Measurements from ENCODE around the gene RAPGEF5.

Gene RAPGEF5

GRCh38 chr7:22184549-22185199 lies 172.3 kb downstream of the RAPGEF5 start:
- DNase-seq = no peak

GRCh38 chr7:22183522-22184280 lies 173.3 kb downstream of the RAPGEF5 start:
- no peak for DNase-seq

GRCh38 chr7:22182149-22182548 lies 174.8 kb downstream of the RAPGEF5 start:
- DNase-seq = no peak

GRCh38 chr7:22181663-22182062 lies 175.3 kb downstream of the RAPGEF5 start:
- DNase-seq = no peak

- no peak for DNase-seq
These were observed 177.5 kb downstream of the RAPGEF5 start for GRCh38 chr7:22179442-22179879.

- no peak for DNase-seq
These were observed 178.2 kb downstream of the RAPGEF5 start for GRCh38 chr7:22178735-22179134.

GRCh38 chr7:22176791-22177412 lies 180.1 kb downstream of the RAPGEF5 start:
- no peak for DNase-seq

GRCh38 chr7:22174574-22174953 lies 182.4 kb downstream of the RAPGEF5 start:
- no peak for DNase-seq

- DNase-seq = no peak
These were observed 183.0 kb downstream of the RAPGEF5 start for GRCh38 chr7:22173685-22174573.

- no peak for DNase-seq
These were observed 188.8 kb downstream of the RAPGEF5 start for GRCh38 chr7:22168129-22168634.

GRCh38 chr7:22167482-22167881 lies 189.5 kb downstream of the RAPGEF5 start:
- DNase-seq = no peak

- DNase-seq = no peak
These were observed 190.0 kb downstream of the RAPGEF5 start for GRCh38 chr7:22166928-22167327.

GRCh38 chr7:22159341-22159740 lies 197.6 kb downstream of the RAPGEF5 start:
- DNase-seq = no peak

- DNase-seq = no peak
These were observed 199.4 kb downstream of the RAPGEF5 start for GRCh38 chr7:22157552-22157951.

- DNase-seq = no peak
These were observed 200.7 kb downstream of the RAPGEF5 start for GRCh38 chr7:22156205-22156604.

- no peak for DNase-seq
These were observed 202.8 kb downstream of the RAPGEF5 start for GRCh38 chr7:22154143-22154529.

- DNase-seq = no peak
These were observed 203.4 kb downstream of the RAPGEF5 start for GRCh38 chr7:22153432-22154142.

- no peak for DNase-seq
These were observed 204.3 kb downstream of the RAPGEF5 start for GRCh38 chr7:22152690-22153089.

GRCh38 chr7:22151901-22152300 lies 205.1 kb downstream of the RAPGEF5 start:
- no peak for DNase-seq

- no peak for DNase-seq
These were observed 206.7 kb downstream of the RAPGEF5 start for GRCh38 chr7:22150221-22150620.

GRCh38 chr7:22147868-22148267 lies 209.1 kb downstream of the RAPGEF5 start:
- DNase-seq = no peak

- no peak for DNase-seq
These were observed 209.9 kb downstream of the RAPGEF5 start for GRCh38 chr7:22146961-22147512.
